Heart left ventricle (tissue), 13 donors: ENCODE results near the gene VSIG10.

ENCODE experiments used
- POLR2A ChIP-seq, 2 donors: fragments of 450-650 bp; IDR thresholded peaks; one replicate each; pipeline ENCODE4 v1.6.1; 2017; ENCODE audit warnings: antibody characterized with exemption in 2 of 2, mild to moderate bottlenecking in 2 of 2, moderate library complexity in 2 of 2
- TF ChIP-seq, protein P1 (sequence below), 12 donors: fragments of 200-600 bp; sonication (generic) in 4 of 12; IDR thresholded peaks; one replicate each; pipeline versions ENCODE4 v1.5.0 to v1.8.0; 2018 to 2022; ENCODE audit warnings: antibody characterized with exemption in 12 of 12, mild to moderate bottlenecking in 5 of 12
- donor health status: ischemic (EF 13 %, LVEDD 7.1; RV severe dilation, severe dysfunction).
- donor health status: DM: no; HTN: yes; CAD: no.
- donor health status: DM: no; HTN: no; CAD: no.
- donor health status: ischemic (EF 25% LVEDD 6.9; RV normal size, moderate dysfunction).
- donor health status: ischemic (EF 25% LVEDD 5.7; RV mildly dilated, moderate dysfunction).
- donor health status: ischemic (EF 35%, LVEDD 5.7; RV mildly dilated, moderate dysfunction).
- donor health status: nonischemic (EF 11% LVEDD 7.7; RV severe dilation, severe dysfunction).
- donor health status: DM: yes; HTN: yes; CAD: no.
- donor health status: PGD.
- donor health status: ischemic (EF 29% LVEDD 5.4; RV normal size, mild dysfunction).
- donor health status: nonischemic (EF 23%, LVEDD 6.1; RV moderate dilation, normal function).

DNA sequence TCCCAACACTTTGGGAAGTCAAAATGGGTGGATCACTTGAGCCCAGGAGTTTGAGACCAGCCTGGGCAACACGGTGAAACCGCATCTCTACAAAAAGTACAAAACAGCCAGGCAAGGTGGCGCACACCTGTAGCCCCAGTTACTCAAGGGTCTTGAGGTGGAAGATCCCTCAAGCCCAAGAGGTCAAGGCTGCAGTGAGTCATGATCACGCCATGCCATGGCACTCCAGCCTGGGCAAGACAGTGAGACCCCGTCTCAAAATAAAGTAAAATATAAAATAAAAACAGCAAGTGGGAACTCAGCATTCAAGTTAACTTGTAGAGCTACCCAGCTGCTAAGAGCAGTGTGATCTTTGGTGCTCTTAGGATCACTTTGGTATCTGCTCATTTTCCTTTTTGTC, 74.6 kb downstream of the VSIG10 start:
- TF ChIP-seq, protein P1, sequence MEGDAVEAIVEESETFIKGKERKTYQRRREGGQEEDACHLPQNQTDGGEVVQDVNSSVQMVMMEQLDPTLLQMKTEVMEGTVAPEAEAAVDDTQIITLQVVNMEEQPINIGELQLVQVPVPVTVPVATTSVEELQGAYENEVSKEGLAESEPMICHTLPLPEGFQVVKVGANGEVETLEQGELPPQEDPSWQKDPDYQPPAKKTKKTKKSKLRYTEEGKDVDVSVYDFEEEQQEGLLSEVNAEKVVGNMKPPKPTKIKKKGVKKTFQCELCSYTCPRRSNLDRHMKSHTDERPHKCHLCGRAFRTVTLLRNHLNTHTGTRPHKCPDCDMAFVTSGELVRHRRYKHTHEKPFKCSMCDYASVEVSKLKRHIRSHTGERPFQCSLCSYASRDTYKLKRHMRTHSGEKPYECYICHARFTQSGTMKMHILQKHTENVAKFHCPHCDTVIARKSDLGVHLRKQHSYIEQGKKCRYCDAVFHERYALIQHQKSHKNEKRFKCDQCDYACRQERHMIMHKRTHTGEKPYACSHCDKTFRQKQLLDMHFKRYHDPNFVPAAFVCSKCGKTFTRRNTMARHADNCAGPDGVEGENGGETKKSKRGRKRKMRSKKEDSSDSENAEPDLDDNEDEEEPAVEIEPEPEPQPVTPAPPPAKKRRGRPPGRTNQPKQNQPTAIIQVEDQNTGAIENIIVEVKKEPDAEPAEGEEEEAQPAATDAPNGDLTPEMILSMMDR (IDR thresholded peaks at IDR 0.05) = no peak
- TF ChIP-seq POLR2A (IDR thresholded peaks at IDR 0.05) = no peak
